ENCODE data around the gene RCOR3. TPM values are rescaled to one million over a fixed set of nuclear protein-coding genes. Genes with fewer than 3 reads are reported as not detected.

The RCOR3 gene
- total and polyA plus RNA-seq, 2 of the 8 experiments (the other 6 are each of a cell fraction or from before 2014, with no cell fraction given): 21.4 to 36.3 TPM

GRCh38 chr1:211326528-211327345 is 67.6 kb downstream of the RCOR3 start, which contains the start of gene TRAF5 (continued):
- TF ChIP-seq TAF7 (optimal IDR thresholded peaks at IDR 0.05; ENCODE audit: borderline replicate concordance, low read depth, low read length): peak; percentile 41
- no peak; the same call in 1 of the 2 replicates for TF ChIP-seq POLR2AphosphoS5 (IDR thresholded peaks at IDR 0.05; ENCODE audit: low read depth, low read length)
- peak; percentile 80; the same call in 1 of the 2 replicates for TF ChIP-seq RBBP5 (IDR thresholded peaks at IDR 0.05; ENCODE audit: borderline replicate concordance, low read depth, low read length)
- TF ChIP-seq ASH2L (IDR thresholded peaks at IDR 0.05; ENCODE audit: low read length): peak; percentile 47
